MM.1S (cell line): ENCODE measurements around the gene AGK.

Source experiments
- CTCF ChIP-seq: fragments of 300-600 bp; sonication (generic); IDR thresholded peaks from 2 replicates; pipeline ENCODE4 v1.5.1; 2016; ENCODE audit warnings: antibody characterized with exemption, low read length, mixed read lengths
- EZH2 ChIP-seq: fragments of 300-600 bp; sonication (generic); optimal IDR thresholded peaks from 2 replicates; pipeline ENCODE3; 2017; ENCODE audit warnings: low read depth, mild to moderate bottlenecking, antibody characterized with exemption, low read length, mixed read lengths
- EZH2phosphoT487 ChIP-seq: fragments of 300-600 bp; sonication (generic); IDR thresholded peaks from 2 replicates; pipeline ENCODE4 v1.6.1; 2018; ENCODE audit warnings: antibody characterized with exemption, low read length

GRCh38 chr7:141675436-141676215, 124.4 kb downstream of the AGK start:
- no peak for TF ChIP-seq CTCF
- TF ChIP-seq EZH2, result no peak
- TF ChIP-seq EZH2phosphoT487, result no peak
